H1 (cell line): Measurements from ENCODE around the gene LRRFIP1. TPM values are rescaled to one million over a fixed set of nuclear protein-coding genes. Genes with fewer than 3 reads are reported as not detected.

Source experiments
- ATF2 ChIP-seq: IDR thresholded peaks from 2 replicates; pipeline ENCODE4 v1.6.1; 2012; ENCODE audit warnings: low read length, inconsistent platforms
- BACH1 ChIP-seq: IDR thresholded peaks from 2 replicates; pipeline ENCODE4 v1.6.1; 2012; ENCODE audit warnings: low read length, improper control_type of control experiment
- MAX ChIP-seq: IDR thresholded peaks from 2 replicates; pipeline ENCODE4 v1.6.1; 2012; ENCODE audit warnings: inconsistent platforms
- POLR2AphosphoS5 ChIP-seq: IDR thresholded peaks from 2 replicates; pipeline ENCODE4 v1.6.1; 2011; ENCODE audit warnings: low read depth, low read length
- RBBP5 ChIP-seq: IDR thresholded peaks from 2 replicates; pipeline ENCODE4 v1.7.1; 2012; ENCODE audit warnings: low read depth, mild to moderate bottlenecking, inconsistent platforms, low read length, moderate library complexity, borderline replicate concordance
- RFX5 ChIP-seq: IDR thresholded peaks from 2 replicates; pipeline ENCODE4 v1.6.1; 2011; ENCODE audit warnings: low read depth, low read length, improper control_type of control experiment, borderline replicate concordance
- TAF7 ChIP-seq: optimal IDR thresholded peaks from 2 replicates; pipeline ENCODE3; 2011; ENCODE audit warnings: low read depth, mild to moderate bottlenecking, inconsistent platforms, low read length, moderate library complexity, borderline replicate concordance
- TCF12 ChIP-seq: IDR thresholded peaks from 2 replicates; pipeline ENCODE4 v1.6.1; 2011; ENCODE audit warnings: low read depth, mild to moderate bottlenecking, low read length
- polyA plus RNA-seq, 7 experiments: library from polyadenylated mRNA; depleted of rRNA in 3 of 7; stranded (reverse) in 5 of 7; unstranded in 2 of 7; fragments of >200 nt in 5 of 7; fragments of 200-250 nt in 2 of 7; gene quantifications; 1 replicate in 5 of 7; 2 replicates in 1 of 7; 4 replicates in 1 of 7; pipeline versions ENCODE4 v1.2.1 to v1.2.3, GENCODE V29; 2011 to 2013; ENCODE audit warnings: missing spikeins in 2 of 7, mixed read lengths in 2 of 7
- total RNA-seq: library from RNA; stranded (reverse); fragmentation: NEBNext Ultra II Directional; extraction: Animal tissue kit (Norgen Biotek cat#: 25700); gene quantifications from 2 replicates; pipeline ENCODE4 v1.2.1, GENCODE V29; 2021

LRRFIP1 gene
- total and polyA plus RNA-seq, 2 of the 8 experiments (the other 6 are each of a cell fraction or from before 2014, with no cell fraction given) = 12.1 to 75.8 TPM

- no peak for TF ChIP-seq RFX5
- no peak for TF ChIP-seq POLR2AphosphoS5
- TF ChIP-seq TAF7 = no peak
- no peak for TF ChIP-seq BACH1
- no peak for TF ChIP-seq RBBP5
- TF ChIP-seq TCF12 = no peak
- TF ChIP-seq ATF2 = no peak
- TF ChIP-seq MAX = no peak
These were observed 119.1 kb downstream of the LRRFIP1 start (continued) for GRCh38 chr2:237746302-237747080.
